HK-2 (cell line): ENCODE data around the gene NEDD4.
"Not testable (repeated sequence)": the region's sequence is repeated elsewhere in the genome, so short reads cannot be mapped to it uniquely, and the experiment has no call there.

Experiments
- DNase-seq: peaks from one replicate; pipeline ENCODE4 v3.0.0-alpha.2; 2018; ENCODE audit not compliant: unreplicated experiment

NEDD4 gene

DNA sequence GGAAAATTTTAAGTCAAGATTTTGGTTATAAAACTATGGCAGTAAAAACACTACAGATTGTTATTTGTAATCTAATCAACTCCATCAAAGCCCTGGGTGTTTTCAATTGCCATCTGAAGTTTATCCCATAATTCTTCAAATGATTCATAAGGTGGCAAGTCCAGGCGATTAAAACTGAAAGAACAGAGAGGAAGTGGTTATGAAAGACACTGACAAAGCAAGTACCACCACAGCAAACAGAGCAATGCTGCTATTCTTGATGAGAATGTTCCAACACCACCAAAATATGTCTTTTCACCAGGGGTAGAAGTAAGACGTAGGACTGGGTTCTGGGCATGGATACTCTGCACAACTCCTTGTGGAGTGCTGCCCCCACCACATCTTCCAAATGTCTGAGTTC, 163.6 kb downstream of the NEDD4 start:
- no peak for DNase-seq

DNA sequence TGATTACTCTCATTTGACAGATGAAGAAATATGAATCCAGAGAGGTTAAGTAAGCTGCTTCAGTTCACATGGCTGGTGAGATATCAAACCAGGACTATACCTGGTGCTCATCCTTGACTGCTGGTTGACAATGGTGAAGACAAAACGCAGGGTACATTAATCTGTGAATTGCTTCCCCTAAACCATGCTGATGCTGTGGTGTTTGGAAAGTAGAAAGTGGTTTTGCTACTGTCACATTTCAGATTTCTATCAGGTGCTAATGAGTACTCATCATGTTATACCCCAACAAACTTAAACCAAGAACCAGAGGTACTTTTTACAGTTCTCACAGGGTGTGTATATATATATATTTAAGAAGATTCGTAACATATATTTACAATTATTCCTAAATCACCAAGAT, 165.5 kb downstream of the NEDD4 start:
- DNase-seq, result no peak

DNA sequence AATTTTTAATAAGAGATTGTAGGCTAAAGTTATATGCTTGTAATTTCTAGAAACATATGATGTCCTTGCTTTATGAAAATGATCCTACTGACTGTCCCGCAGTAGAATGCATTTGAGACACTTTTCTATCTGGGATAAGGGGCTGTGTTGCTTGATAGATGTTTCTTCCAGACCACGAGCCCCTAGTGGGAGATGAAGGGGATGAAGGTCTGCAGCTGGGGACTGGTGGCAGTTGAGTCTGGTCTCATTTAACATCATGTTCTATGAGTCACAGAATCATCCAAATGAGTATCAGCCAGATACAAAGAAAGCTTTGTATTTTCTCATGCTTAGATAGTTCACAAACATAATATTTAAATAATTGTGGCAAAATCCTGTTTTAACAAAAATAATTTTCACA, 166.2 kb downstream of the NEDD4 start:
- no peak for DNase-seq

DNA sequence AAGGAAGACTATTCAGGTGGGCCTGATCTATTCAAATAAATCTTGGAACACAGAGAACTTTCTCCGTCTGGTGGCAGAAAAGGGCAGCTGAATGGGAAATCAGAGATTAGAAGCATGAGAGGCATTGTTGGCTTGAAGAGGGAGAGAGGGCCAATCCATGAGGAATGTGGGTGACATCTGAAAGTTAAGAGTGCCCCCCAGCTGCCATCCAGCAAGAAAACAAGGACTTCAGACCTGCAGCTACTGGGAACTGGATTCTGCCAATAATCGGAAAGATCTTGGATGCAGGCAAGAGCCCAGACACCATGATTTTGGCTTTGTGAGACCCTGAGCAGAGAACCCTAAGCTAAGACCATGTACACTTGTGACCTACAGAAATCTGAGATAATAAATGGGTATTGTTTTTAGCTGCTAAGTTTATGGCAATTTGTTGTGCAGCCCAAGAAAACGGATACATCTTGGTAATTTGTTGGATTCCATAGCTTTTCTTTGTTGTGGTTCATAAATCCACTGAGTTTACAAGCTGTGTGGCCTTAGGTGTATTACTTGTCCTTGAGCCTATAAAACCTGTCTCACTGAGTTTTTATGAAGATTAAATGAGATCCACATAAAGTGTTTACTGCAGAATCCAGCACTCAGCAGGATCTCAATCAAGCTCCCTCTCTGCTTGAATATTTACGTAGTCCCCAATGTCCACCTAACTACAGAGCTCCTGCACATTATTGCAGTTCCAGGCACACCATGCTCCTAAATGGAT, 168.4 kb downstream of the NEDD4 start:
- peak; percentile 6 for DNase-seq

DNA sequence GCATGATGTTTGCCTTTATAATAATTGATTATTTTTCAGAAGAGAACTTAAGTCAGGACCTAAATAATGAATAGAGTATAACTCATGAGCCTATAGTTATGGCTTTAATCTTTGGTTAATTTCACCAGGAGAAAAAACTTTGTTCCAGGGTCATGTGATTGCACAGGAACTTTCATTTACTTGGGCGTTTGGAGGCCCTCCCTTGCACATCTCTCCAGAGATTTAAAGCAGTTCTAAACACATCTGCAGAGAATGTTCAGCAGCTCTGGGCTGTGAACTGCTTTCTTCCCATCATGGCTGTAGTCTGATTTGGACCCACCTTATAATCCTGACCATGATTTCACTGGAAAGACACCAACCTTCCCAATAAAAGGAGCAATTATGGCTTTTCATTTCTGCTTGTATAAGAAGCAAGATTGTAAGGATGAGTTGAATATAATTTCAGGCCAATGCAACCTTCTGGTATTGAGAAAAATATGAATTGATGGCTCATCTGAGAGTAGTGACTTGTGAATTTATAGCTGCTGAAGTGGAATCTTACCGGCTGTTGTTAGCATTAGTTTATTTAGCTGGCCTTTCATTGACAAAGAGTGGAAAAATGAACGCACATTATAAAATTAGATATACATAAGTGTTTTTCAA, 169.6 kb downstream of the NEDD4 start:
- DNase-seq, result no peak

DNA sequence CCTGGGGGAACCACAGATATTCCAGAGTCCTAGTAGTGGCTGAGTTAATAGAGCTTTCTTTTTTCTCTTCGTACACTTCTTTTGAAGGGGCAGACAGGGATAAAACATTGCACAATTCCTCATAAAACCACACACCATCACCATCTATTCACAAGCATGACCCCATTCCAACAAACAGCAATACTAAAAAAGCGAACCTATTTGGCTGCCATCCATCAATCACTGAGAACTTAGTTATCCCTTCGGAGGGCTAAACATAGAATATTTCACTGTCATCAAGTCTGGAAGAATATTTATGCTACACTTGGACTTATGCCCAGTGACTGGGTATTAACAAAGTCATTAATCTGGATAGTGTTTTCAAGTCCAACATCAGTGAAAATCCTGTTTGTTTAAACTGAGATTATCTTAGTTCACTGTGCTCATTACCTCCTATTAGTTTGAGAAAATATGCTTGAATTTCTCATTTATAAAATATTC, 170.2 kb downstream of the NEDD4 start:
- DNase-seq, result no peak

DNA sequence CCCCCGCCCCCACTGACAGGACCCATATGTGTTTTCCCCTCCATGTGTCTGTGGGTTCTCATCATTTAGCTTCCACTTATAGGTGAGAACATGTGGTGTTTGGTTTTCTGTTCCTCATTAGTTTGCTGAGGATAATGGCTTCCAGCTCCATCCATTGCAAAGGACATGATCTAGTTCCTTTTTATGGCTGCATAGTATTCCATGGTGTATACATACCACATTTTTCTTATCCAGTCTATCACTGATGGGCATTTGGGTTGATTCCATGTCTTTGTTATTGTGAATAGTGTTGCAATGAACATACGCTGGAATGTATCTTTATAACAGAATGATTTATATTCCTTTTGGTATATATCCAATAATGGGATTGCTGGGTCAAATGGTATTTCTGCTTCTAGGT, 171.7 kb downstream of the NEDD4 start:
- not testable (repeated sequence) for DNase-seq

DNA sequence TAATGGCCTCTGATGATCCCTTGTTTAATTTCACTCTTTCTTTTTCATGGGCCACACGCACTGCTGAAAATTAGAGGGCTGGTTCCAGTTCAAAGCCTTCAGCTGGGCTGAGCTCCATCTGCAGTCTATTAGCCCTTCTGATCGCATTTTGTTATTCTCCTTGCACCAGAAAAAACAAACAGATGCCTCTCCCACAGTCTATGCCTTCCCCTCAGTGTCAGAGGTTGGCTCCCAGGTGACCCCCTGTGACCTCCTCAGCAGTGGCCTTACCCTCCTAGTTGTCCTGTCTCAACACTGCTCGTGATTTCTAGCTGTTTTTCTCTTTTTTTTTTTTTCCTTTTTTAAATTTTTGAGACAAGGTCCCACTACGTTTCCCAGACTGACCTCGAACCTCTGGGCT, 173.4 kb downstream of the NEDD4 start:
- no peak for DNase-seq

DNA sequence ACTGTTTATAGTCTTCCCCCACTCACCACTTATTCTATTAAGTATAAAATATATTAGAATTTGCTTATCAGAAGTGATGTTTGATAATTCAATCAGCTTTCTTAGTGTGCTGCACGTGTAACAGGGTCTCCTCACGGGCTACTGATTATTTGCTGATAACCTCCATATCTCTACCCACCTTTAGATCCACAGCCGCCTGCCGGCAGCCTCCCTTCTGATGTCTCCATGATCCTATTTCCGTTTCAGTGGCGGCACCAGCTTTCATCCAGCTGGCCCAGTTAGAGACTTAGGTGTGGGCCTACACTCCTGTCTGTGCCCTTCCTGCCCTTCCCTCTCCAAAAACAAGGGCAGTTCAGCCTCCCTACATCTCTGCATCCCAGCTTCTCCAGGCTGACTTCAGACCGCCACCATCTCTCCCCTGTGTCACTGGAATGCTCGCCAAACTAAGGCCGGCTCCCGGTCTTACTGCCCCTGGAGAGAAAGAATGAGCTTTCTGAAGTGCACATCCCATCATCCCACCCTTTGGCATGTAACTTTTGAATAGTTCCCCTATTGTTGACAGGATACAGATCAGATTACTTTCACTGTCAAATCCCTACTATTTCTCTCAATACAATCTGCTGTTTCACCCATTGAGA, 173.9 kb downstream of the NEDD4 start:
- DNase-seq, result no peak

DNA sequence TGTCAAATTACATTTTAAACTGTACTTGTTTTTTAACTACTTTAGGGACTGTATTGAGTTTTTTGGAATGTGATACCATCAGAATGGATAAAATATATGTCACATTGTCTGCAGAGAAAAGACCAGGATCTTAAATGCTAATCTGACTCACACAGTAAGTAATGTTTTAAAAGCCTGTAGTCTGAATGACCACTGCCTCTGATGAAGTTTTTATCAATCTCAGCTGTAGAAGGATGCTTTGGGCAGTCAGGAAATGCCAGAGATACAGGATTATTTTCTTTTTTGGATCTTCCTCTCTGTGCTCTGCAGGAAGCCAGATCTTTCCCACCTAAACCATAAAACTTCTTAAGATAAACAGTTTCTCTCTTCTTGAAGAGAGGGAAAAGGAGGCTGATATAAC, 177.4 kb downstream of the NEDD4 start:
- DNase-seq, result no peak

DNA sequence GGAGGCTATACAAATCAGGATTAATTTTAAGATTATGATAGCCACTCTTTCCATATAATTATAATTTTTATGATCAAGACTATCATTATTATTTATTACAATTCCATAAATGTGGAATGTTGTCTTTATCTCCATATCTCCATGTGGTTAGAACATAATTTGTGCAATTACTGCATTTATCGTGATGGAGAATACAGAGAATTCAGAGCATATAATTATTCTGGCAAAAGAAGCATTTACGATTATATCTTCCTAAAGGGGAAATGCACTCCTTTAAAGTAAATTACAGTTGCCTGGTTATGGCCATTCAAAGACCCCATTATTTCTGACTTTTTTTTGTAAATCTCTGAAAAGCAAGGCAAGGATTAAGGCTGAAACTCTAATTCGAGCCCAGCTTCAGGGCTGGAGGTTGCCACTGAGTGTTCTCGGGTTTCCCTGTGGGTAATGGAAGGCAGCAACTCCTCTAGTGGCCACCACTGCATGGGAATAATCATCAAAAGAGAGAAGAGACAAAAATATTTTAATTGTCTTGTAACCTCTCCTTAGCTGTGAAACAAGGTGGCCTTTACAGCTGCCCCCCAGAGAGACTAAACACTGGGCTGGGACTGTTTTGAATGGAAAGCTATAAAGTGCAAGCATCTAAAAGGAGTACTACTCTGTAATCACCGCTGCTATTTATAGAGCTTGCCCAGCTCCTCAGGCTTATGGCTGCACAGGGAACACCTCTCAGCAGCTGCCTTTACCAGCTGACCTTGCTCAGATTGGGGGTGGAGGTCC, 190.6 kb downstream of the NEDD4 start:
- DNase-seq, result no peak

DNA sequence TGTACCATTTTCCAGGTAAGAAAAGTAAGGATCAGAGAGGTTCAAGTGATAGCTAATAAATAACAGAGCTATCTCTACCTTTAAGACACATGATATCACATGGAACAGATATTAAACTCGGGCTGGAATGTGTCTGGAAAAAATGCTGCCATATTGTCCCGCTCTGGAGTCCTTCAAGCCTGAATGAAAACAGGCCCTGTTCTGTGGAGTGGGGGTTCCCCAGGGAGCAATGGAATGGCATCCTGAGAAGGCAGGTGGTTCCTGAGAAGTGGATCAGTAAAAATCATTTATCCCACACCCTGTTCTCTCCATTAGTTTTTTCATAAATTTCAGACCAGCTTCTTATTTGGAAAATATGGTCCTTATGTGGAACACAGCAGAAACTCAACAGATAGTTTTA, 193.2 kb downstream of the NEDD4 start:
- no peak for DNase-seq

DNA sequence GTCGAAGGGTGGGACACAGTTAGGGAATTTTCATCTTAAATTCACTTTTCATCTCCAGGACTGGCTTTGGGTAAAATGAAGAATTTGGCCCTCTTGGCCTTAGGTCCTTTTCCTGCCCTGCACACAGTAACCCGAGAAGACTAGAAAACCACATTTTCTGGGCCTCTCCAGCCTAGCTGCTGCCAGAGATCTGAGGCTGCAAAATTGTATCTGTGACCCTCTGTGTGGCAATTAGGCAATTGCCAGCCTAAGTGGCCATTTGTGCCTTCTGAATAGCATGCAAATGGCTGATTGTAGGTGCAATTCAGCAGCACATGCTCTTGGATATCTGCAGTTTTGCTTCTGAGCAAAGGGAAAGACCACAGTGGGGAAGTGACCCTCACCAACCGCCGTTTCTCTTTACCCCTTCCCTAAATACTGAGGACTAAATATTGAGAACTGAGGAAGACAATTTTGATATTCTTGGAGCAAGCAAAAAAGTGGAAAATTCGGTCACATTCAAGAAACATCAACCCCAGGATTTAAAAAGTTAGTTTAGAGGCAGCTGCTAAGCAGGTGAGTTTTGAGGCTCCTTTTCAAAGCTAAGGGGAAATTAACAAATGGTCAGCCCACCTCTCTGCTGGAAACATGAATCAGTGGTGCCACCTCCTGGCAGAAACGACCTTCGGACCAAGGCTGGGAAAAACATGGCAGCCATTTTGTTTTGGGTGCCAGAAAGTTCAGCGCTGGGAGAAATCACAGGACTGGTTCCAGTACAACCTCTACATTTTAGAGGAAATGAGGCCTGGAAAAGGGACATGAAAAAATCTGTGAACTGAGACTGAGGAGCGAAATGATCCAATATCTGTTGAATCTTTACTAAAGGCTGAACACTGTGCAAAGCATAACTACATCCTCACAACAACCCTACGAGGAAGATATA, 193.9 kb downstream of the NEDD4 start:
- DNase-seq, result peak; percentile 53

DNA sequence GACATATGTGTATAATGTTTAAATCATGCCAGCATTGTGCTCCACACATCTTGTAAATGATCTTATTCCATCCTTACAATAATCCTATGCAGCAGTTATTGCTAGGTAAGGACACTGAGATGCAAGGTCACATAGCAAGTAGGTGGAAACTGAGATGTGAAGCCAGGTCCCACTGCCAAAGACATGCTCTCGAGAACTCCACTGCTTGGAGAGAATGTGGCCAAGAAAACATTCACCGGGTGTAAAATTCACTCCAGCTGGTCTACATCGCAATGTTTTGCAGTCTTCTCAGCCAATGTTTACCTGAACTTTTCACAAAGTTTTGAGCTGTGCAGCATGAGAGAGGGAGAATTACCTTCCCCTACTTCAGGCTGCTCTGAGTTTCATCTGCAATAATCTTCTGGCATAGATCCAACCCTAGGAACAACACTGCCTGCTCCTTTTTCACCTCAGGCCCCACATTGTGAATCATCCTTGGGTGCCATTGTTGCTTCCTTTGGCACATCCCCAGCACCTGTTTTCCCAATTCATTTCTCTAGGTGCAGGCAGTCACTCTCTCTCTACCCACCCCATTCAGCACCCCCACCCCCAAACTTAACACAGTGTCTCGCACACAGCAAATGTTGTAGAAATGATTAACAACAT, 197.0 kb downstream of the NEDD4 start:
- DNase-seq, result no peak

DNA sequence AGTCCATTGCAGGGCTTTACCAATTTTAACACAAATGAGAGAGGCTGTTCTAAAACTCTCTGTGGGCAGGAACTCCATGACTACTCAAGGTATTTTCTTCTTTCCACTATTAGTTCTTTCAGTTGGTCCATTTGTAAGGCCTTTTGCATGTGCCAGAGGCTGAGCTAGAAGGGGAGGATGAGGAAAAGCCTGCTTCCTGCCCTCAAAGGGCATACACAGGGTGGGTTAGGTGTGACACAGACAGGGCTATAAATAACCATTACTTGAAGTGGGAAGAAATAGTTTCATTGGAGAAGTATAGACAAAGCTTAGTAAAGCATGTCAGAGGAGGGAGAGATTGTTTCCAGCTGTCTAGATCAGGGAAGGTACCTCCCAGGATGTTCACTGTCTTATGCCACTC, 198.4 kb downstream of the NEDD4 start:
- DNase-seq, result no peak

DNA sequence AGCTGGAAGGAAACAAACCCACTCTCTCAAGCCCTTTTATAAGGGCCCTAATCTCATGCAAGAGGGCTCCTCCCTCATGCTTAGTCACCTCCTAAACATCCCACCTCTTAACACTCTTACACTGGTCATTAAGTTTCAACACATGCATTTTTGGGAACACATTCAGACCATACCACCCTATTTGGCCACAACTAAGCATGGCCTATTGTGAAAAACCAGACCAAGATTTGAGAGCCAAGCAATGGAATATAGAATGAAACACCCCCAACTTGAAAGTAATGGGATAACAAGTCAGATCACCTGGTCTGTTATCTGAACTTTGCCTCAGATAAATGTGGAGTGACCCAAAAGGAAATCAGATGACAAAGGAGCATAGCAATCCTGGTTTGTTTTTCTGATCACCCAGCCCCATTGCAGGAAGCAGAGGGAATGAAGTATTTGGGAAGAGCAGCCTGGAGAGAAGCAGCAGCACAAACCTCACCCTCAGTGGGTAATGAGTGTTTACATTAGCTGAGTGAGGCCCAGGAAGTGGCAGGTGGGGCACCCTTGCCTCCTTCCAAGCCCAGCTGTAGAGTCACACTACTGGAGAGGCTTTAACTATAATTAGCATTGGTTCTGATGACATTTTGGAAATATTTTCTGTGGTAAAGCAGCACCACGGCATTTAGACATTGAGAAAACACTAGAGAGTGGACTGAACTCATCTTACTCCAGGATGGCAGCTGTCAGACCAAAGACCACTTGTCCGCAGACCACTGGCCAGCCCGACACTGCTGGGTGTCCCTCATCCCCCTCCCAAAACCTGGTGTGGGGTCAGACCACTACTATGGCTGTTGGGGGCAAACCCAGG, 201.6 kb downstream of the NEDD4 start:
- peak; percentile 7 for DNase-seq

DNA sequence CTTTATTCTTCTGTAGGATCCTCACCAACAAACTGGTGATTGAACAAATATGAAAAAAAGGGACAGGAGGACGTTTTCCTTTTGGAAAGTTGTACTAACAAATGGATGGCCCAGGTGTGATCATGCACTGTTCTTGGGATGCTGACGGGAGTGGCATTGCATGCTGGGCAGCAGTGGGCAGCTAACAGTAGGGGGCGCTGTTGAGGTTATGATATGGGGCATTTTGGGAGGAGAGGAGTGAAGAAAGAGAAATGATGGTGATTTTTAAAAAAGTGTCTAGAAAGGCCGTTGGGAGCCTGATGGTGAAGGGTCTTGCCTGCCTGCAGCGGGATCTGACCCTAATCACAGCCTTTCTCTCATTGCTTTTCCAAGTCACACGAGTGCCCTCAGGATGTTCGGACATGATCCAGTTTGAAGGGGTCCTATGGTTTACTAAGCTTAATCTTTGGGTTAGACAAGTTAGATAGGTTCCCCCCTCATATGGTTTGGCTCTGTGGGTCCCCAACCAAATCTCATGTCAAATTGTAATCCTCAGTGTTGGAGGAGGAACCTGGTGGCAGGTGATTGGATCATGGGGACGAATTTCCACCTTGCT, 204.2 kb downstream of the NEDD4 start:
- no peak for DNase-seq

DNA sequence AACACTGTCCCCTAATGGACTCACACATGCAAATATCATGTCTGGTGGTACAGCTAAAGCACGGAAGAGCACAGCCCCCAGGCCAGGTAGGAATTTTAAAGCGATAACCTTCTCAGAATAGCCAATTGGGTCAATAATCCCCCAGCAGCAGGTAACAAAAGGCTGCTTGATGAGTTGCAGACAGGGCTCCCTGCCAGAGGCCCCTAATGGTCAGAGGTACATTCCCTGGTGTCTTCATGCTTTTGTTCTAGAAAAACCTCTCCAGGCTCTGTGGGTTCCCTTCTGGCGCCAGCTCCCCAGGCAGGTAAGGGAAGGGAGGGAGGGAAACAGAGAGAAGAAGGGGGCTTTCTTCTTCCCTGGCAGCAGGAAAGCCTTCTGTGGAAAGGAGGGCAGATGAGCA, 207.1 kb downstream of the NEDD4 start:
- no peak for DNase-seq

DNA sequence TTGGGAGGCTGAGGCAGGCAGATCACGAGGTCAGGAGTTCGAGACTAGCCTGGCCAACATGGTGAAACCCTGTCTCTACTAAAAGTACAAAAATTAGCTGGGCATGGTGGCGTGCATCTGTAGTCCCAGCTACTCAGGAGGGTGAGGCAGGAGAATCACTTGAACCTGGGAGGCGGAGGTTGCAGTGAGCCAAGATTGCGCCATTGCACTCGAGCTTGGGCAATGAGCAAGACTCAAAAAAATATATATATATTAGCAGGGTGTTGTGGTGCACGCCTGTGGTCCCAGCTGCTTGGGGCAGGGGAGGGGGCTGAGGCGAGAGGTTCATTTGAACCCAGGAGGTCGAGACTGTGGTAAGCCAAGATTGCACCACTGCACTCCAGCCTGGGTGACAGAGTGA, 207.8 kb downstream of the NEDD4 start:
- DNase-seq, result not testable (repeated sequence)
